Mammary epithelial cell (primary cell): Measurements from ENCODE around the gene ATXN7L1.

ENCODE experiments used
- EZH2 ChIP-seq: IDR thresholded peaks from 2 replicates; pipeline ENCODE4 v1.6.1; 2012; ENCODE audit warnings: low read length, inconsistent platforms, borderline replicate concordance
- TF ChIP-seq, protein P1 (sequence below), 2 donors: IDR thresholded peaks in 1 of 2; conservative IDR thresholded peaks in 1 of 2; 2 replicates each; pipeline ENCODE4 v1.5.1; 2011 to 2012; ENCODE audit warnings: inconsistent platforms in 2 of 2, low read length in 2 of 2, mild to moderate bottlenecking in 2 of 2, control low read depth in 1 of 2, low read depth in 1 of 2; ENCODE audit not compliant: insufficient read depth in 1 of 2; ENCODE audit errors: extremely low read depth in 1 of 2

DNA sequence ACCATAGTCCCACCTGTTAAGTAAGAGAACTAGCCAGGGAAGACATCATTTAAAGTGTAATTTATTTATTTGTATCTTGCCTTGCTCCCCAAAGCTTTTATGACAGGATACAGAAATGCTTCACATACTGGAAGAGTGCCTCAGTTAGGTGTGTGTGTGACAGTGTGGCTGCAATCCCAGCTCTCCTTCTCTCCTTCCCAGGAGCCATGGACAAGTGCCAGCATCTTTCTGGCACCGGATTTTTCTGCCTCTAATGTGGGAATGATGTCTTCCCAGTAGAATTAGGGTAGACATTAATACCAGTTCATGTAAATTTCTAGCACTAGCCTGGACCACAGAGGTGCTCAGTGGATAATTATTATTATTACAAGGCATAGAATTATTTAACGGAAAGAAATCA lies 30.3 kb upstream of the ATXN7L1 start:
- TF ChIP-seq, protein P1, sequence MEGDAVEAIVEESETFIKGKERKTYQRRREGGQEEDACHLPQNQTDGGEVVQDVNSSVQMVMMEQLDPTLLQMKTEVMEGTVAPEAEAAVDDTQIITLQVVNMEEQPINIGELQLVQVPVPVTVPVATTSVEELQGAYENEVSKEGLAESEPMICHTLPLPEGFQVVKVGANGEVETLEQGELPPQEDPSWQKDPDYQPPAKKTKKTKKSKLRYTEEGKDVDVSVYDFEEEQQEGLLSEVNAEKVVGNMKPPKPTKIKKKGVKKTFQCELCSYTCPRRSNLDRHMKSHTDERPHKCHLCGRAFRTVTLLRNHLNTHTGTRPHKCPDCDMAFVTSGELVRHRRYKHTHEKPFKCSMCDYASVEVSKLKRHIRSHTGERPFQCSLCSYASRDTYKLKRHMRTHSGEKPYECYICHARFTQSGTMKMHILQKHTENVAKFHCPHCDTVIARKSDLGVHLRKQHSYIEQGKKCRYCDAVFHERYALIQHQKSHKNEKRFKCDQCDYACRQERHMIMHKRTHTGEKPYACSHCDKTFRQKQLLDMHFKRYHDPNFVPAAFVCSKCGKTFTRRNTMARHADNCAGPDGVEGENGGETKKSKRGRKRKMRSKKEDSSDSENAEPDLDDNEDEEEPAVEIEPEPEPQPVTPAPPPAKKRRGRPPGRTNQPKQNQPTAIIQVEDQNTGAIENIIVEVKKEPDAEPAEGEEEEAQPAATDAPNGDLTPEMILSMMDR (conservative IDR thresholded peaks at IDR 0.05 in 1 of 2, IDR thresholded peaks at IDR 0.05 in 1 of 2; ENCODE audit: extremely low read depth in 1 of 2, insufficient read depth in 1 of 2, low read depth in 1 of 2, low read length in 2 of 2) = no peak
- no peak for TF ChIP-seq EZH2
